IPS-15b (cell line): ENCODE data around the gene CACNG7.
A peak's percentile ranks its signal among the peaks of the same experiment; 100 is the strongest.
"Not testable (repeated sequence)": the region's sequence is repeated elsewhere in the genome, so short reads cannot be mapped to it uniquely, and the experiment has no call there.

ENCODE experiments used
- H3K27me3 ChIP-seq: one replicate; pipeline ENCODE4 v1.6.1; 2013; ENCODE audit warnings: low read length; ENCODE audit not compliant: control insufficient read depth, insufficient read depth
- H3K36me3 ChIP-seq: one replicate; pipeline ENCODE4 v1.6.1; 2013; ENCODE audit warnings: low read length; ENCODE audit not compliant: control insufficient read depth, insufficient read depth
- H3K4me1 ChIP-seq: one replicate; pipeline ENCODE4 v1.6.1; 2013; ENCODE audit warnings: mild to moderate bottlenecking, low read length; ENCODE audit not compliant: control insufficient read depth, insufficient read depth
- H3K4me3 ChIP-seq: one replicate; pipeline ENCODE4 v1.5.1; 2013; ENCODE audit warnings: low read depth, low read length
- H3K9ac ChIP-seq: one replicate; pipeline ENCODE4 v1.6.1; 2013; ENCODE audit warnings: low read depth, mild to moderate bottlenecking, low read length
- H3K9me3 ChIP-seq: one replicate; pipeline ENCODE4 v1.6.1; 2013; ENCODE audit warnings: mild to moderate bottlenecking, low read length; ENCODE audit not compliant: control insufficient read depth, insufficient read depth

CACNG7 gene, protein sequence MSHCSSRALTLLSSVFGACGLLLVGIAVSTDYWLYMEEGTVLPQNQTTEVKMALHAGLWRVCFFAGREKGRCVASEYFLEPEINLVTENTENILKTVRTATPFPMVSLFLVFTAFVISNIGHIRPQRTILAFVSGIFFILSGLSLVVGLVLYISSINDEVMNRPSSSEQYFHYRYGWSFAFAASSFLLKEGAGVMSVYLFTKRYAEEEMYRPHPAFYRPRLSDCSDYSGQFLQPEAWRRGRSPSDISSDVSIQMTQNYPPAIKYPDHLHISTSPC

DNA sequence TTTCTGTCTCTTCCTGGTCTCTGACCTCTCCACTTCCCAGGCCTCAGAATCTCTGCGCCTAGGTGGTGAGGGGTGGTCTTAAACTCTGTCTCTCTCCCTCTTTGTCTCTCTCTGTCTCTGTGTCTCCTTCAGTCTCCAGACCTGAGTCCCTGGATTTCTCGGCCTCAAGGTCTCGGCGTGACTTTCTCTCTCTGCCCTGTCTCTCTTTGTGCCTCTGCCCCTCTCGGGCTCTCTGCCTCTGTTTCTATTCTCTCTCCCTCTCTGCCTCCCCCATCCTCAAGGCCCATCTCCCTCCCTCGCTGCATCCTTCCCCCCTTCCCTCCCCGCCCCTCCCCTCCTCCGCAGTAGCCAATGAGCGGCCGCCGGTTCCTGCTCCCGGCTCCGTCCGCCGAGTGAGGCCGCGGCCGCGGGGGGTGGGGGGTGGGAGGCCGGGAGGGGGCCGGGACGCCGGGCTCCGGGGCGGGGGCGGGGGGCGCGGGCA is at the start of gene CACNG7:
Gene CACNG7 (plus strand): TSS at position 344 of the 481 bp plus-strand sequence. CDS start 3,554 bp downstream, outside the sequence.
- H3K27me3 ChIP-seq: peaks cover 57% of the 10 kb centered on the region
- H3K9me3 ChIP-seq: no peaks in the 10 kb centered on the region
- peak within 1 kb of the TSS; percentile 76 for H3K4me3 ChIP-seq
- peak within 1 kb of the TSS; percentile 79 for H3K9ac ChIP-seq
- peaks cover 6% of the 10 kb centered on the region for H3K4me1 ChIP-seq
- H3K36me3 ChIP-seq: no peaks in the 10 kb centered on the region

DNA sequence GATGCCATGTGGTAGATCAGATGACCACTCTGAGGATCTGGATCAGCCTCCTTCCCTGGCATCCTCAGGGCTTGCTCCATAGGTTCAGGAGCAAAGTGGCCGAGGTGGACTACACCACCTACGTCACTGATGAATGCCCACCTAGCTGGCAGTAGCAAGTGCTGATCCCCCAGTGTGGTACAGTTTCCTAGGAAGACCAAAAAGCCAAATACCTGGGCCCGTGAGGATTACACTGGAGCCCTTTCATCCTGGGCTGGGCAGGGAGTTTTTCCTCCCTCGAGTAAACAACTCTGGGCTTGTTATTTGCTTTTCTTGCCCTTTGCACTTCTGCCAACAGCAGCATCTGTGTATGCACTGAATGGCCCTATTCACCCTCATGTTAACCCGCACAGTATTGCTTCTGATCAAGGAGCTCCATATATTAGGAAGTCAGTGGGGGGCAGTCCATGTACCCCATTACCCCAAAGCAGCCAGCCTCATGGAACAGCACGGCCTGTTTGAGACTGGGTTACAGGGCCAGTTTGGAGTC is 44.7 kb upstream of the CACNG7 start:
- no peak overlapping the region for H3K4me3 ChIP-seq
- H3K27me3 ChIP-seq: no peaks in the 10 kb centered on the region
- H3K36me3 ChIP-seq: no peaks in the 10 kb centered on the region
- no peaks in the 10 kb centered on the region for H3K4me1 ChIP-seq
- H3K9ac ChIP-seq: no peak overlapping the region
- no peaks in the 10 kb centered on the region for H3K9me3 ChIP-seq

DNA sequence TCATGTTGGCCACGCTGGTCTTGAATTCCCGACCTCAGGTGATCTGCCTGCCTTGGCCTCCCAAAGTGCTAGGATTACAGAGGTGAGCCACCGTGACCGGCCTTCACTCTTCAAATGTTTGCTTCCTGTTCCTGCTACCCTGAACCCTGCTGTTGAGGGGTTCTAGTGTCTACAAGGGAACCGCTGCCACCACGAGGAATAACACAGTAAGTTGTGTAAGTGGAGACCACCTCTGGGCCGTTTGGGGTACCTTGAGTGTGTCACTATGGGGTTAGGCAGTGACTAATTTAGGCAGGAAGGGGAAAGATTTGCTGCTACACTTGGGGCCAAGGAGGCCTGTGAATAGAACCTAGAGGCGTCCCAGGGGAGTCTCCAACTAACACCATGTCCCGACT is 43.6 kb upstream of the CACNG7 start:
- H3K4me3 ChIP-seq: peak overlapping the region; percentile 79
- H3K27me3 ChIP-seq: no peaks in the 10 kb centered on the region
- peak overlapping the region; percentile 32 for H3K9ac ChIP-seq
- H3K4me1 ChIP-seq: peaks cover 2% of the 10 kb centered on the region
- no peaks in the 10 kb centered on the region for H3K9me3 ChIP-seq
- H3K36me3 ChIP-seq: no peaks in the 10 kb centered on the region

DNA sequence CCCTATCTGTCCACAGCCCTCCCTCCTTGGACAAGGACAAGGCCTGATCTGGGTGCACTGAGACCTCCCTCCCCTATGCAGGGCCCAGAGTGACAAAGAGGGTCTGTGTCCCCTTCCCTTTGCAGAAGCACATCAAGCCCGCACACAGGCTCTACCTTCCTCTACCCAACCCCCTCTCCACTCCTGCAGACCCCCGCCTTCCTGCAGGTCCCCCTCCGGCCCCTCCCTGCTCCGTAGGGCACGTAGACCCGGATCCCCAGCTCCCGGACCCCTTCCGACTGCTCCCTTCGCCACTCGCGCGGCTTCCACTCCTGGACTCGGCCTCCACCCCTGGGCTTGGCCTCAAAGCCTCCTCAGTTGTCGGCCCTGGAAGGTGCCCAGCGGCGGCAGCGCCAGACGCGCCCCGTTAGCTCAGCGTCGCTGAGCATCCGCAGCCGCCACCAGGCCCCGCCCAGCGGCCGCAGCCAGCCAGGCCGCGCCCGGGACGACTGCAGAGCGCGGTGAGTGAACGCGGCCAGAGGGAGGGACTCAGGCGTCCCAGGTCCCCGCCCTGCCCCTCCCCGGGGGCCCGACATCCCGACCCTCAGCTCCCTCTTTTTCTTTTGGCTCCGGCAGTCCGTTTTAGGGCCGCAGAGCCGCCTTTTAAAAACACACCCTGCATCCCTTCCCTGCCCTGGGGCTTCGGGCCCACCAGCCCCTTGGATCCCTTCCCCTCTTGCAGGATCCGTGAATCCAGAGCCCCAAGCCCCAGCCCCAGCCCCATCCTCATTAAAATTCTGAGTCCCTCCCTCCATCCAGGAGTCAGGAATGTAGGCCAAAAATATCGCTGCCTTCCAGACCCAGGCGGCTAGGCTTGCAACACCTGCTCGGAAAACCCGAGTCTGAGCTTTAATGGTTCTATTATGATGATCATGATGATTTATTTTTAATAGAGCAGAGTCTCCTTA is 42.9 kb upstream of the CACNG7 start:
- Histone ChIP-seq H3K4me3 (peak overlapping the region; percentile 79), H3K36me3 (peaks cover 2% of the 10 kb centered on the region), H3K27me3 (no peaks in the 10 kb centered on the region), H3K9ac (peak overlapping the region; percentile 32), H3K9me3 (no peaks in the 10 kb centered on the region), H3K4me1 (peaks cover 4% of the 10 kb centered on the region)

DNA sequence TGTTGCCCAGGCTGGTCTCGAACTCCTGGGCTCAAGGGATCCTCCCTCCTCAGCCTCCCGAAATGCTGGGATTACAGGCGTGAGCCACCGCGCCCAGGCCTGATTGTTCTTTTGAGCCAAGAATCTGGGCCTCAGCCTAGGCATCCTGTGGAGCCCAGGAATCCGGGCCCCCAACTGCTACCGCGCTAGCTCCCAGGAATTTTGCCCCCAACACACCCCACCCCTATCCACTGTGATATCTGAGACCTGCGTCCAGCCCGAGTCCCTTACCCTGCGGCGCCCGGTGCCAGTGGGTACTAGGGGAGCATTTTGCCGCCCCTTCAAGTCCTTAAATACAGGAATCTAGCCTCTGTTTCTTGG is 42.2 kb upstream of the CACNG7 start:
- Histone ChIP-seq H3K36me3 (peaks cover 4% of the 10 kb centered on the region), H3K4me3 (peak overlapping the region; percentile 79), H3K4me1 (peaks cover 4% of the 10 kb centered on the region), H3K27me3 (no peaks in the 10 kb centered on the region), H3K9me3 (no peaks in the 10 kb centered on the region), H3K9ac (peak overlapping the region; percentile 32)

DNA sequence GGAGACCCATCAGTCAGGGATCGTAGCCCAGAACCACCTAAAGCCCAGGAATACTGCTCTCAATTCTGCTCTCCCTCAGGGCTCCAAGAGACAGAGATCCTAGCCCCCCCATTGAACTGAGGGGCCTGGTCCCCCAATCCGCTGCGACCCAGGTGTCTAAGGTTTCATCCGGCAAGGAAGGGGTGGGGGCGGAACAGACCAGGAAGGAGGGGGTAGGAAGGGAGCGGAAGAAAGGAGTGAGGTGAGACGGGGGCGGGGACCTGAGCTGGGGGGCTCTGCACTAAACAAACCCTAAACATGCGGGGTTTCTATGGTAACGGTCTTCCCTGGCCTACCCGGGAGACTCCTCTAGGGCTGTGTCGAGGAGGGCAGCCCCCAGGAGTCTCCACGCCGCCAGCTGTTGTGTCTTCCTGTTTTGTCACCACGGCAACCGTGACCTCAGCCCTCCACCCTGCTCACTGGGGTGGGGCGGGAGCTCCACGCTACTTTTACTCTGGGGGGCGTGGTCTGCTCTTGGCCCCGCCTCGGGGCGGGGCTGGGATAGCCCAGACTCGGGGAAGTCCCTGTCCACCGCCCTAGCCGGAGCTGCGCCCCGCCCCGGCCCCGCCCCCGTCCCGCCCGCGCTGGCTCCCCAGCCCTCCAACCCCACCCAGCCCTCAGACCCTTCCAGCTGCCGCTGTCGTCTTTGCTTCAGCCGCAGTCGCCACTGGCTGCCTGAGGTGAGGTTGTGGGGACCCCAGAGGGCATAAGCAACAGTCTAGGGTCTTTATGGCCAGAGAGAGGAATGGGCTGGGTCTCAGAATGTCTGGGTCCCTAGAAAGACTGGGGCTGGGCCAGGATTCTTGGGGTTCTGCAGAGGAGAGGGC is 41.6 kb upstream of the CACNG7 start, which contains the start of gene MYADM:
Gene MYADM (plus strand): TSS at position 659 of the 866 bp plus-strand sequence. CDS start 5,647 bp downstream, outside the sequence.
- Histone ChIP-seq H3K4me1 (peaks cover 4% of the 10 kb centered on the region), H3K4me3 (peak within 1 kb of the TSS; percentile 95), H3K27me3 (no peaks in the 10 kb centered on the region), H3K9me3 (no peaks in the 10 kb centered on the region), H3K9ac (peak within 1 kb of the TSS; percentile 68), H3K36me3 (peaks cover 5% of the 10 kb centered on the region)

DNA sequence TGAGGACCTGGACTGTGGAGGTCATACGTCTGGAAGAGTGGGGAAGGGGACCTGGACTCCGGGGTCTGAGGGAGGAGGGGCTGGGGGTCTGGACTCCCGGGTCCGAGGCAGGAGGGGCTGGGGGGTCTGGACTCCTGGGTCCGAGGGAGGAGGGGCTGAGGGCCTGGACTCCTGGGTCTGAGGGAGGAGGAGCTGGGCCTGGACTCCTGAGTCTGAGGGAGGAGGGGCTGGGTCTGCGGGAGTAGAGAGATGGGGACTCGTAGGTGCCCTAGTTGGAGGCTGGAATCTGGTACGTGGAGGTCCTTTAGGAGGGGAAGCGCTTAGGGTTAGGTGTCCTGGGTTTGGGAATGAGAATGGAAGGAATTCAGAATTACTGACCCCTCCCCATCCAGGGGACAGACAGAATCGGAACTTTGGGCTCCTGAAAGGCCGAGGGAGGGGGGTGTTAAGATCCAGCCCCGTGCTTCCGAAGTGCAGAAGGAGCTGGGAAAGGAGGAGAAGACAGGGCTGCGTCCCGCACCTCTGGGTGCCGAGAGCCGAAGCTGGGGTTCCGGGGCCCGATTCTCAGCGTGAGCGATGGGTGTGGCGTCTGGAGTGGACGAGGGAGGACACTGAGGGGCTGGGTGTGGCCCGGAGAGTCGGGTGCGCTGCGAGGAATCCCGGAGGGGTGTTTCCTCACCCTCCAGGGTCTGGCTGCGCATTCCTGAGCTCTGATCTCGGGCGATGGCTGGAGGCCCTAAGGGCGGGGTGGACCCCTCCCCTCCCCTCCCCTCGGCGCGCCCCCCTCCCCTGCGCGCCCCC is 40.8 kb upstream of the CACNG7 start:
- peak overlapping the region; percentile 68 for H3K9ac ChIP-seq

DNA sequence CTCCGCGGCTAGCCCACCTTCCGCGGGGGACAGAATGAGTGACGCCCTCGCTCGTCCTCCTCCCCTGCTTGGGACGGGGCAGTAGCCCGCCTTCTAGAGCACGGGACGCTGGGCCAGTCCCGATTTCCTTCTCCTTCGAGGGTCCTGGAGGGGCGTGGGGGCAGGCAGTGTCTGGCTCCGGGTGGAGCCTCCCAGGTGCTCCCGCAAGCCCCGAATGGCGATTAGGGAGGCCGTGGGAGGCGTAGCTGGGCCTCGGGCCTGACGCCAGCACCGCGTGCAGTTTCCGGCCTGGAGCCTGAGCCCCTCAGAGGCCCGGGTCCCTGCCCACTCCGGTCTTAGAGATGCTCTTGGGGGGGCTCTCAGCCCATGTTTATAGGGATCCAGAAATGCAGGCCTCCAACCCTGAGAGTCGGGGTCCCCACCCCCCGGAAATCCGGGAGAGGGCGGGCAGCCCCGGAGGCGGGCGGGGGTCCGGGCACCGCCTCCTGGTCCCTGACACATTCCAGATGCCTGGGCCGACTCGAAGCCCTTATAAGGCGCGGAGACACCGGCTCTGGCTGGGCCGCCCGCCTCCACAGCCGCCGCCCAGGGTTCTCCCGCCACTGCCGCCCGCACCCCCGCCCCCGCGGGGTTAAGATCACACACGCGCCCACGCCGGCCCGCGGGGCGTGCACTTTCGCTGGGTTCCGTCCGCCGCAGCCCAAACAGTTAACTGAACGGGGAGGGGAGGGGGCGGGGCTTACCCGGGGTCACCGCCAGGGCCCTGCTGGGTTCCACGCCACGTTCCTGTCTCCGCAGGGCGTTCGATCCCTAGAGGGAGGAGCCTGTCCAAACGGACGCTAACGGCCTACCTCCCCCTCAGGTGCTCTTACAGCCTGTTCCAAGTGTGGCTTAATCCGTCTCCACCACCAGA is 39.9 kb upstream of the CACNG7 start:
- Histone ChIP-seq H3K4me1 (peaks cover 4% of the 10 kb centered on the region), H3K4me3 (peak overlapping the region; percentile 95)

More for the DNA sequence above, 40.8 kb upstream of the CACNG7 start:
- peaks cover 11% of the 10 kb centered on the region for H3K36me3 ChIP-seq
- H3K27me3 ChIP-seq: no peaks in the 10 kb centered on the region
- peak overlapping the region; percentile 95 for H3K4me3 ChIP-seq
- no peaks in the 10 kb centered on the region for H3K9me3 ChIP-seq
- H3K4me1 ChIP-seq: peaks cover 4% of the 10 kb centered on the region

DNA sequence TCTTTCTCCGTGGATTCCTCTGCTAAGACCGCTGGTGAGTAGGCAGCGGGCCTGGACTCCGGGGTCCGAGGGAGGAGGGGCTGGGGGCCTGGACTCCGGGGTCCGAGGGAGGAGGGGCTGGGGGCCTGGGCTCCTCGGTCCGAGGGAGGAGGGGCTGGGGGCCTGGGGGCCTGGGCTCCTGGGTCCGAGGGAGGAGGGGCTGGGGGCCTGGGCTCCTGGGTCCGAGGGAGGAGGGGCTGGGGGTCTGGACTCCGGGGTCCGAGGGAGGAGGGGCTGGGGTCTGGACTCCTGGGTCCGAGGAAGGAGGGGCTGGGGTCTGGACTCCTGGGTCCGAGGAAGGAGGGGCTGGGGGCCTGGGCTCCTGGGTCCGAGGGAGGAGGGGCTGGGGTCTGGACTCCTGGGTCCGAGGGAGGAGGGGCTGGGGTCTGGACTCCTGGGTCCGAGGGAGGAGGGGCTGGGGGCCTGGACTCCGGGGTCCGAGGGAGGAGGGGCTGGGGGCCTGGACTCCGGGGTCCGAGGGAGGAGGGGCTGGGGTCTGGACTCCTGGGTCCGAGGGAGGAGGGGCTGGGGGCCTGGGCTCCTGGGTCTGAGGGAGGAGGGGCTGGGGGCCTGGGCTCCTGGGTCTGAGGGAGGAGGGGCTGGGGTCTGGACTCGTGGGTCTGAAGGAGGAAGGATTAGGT is 39.1 kb upstream of the CACNG7 start:
- H3K4me3 ChIP-seq: peak overlapping the region; percentile 95
- H3K9ac ChIP-seq, H3K4me1 ChIP-seq, H3K9me3 ChIP-seq, H3K27me3 ChIP-seq: not testable (repeated sequence)
- peaks cover 25% of the 10 kb centered on the region for H3K36me3 ChIP-seq

More for the DNA sequence above, 39.9 kb upstream of the CACNG7 start:
- no peaks in the 10 kb centered on the region for H3K27me3 ChIP-seq
- H3K9ac ChIP-seq: peak overlapping the region; percentile 73
- H3K36me3 ChIP-seq: peaks cover 19% of the 10 kb centered on the region
- H3K9me3 ChIP-seq: no peaks in the 10 kb centered on the region
